Right lobe of liver (tissue), 4 donors: ENCODE measurements around the gene PTPRN2.

ENCODE experiments used
- CTCF ChIP-seq, 4 donors: fragments of 200-600 bp in 3 of 4; fragments of 450-650 bp in 1 of 4; IDR thresholded peaks; one replicate each; pipeline versions ENCODE4 v1.5.1 to v1.8.0; 2016 to 2022; ENCODE audit warnings: antibody characterized with exemption in 4 of 4, mild to moderate bottlenecking in 2 of 4
- POLR2A ChIP-seq: fragments of 450-650 bp; IDR thresholded peaks from one replicate; pipeline ENCODE4 v1.6.1; 2017; ENCODE audit warnings: antibody characterized with exemption, mild to moderate bottlenecking
- donor health status: DM: no; HTN: no; CAD: no.
- donor health status: DM: no; HTN: no; CAD: no.
- donor health status: DM: no; HTN: yes; CAD: no.

GRCh38 chr7:157954901-157955300 is 632.7 kb downstream of the PTPRN2 start:
- no peak for TF ChIP-seq CTCF (IDR thresholded peaks at IDR 0.05)
- TF ChIP-seq POLR2A, result no peak
